Right lobe of liver (tissue), 4 donors: Measurements from ENCODE around the gene USH1G.

Experiments used
- POLR2A ChIP-seq: fragments of 450-650 bp; IDR thresholded peaks from one replicate; pipeline ENCODE4 v1.6.1; 2017; ENCODE audit warnings: antibody characterized with exemption, mild to moderate bottlenecking
- TF ChIP-seq, protein P1 (sequence below), 4 donors: fragments of 200-600 bp in 3 of 4; fragments of 450-650 bp in 1 of 4; IDR thresholded peaks; one replicate each; pipeline versions ENCODE4 v1.5.1 to v1.8.0; 2016 to 2022; ENCODE audit warnings: antibody characterized with exemption in 4 of 4, mild to moderate bottlenecking in 2 of 4
- donor health status: DM: no; HTN: no; CAD: no.
- donor health status: DM: no; HTN: no; CAD: no.
- donor health status: DM: no; HTN: yes; CAD: no.

DNA sequence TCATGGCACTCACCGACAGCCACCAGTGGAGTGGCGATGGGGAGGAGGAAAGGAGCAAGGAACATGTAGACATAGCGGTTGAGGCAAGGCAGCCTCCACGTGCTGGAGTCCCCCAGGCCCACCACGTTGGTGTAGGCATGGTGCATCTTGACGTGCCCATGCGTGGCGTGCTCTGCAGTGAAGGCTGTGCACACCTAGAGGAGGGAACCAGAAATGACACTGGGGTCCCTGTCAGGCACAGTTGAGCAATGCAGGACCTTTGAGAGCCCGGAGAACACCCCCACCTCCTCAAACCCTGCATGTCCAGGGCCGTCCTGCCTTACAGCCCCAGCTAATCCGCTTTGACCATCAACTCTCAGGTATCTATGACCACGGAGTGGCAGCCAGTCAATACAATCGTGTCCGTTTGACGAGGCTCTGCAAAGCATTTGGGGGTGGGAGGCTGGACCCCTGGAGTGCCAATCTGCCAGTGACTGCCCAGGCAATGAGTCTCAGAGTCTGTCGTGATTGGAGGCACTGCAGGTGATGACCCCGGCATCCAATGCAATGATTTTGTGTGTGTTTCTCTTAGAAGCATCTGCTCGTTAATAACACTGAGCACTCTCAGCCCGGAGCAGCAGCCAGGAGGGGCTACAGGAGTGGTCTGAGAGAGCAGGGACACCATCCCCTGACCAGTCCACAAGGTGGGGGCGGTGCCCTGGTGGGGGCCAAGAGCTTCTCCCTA, 40.4 kb downstream of the USH1G start:
- TF ChIP-seq POLR2A = no peak
- TF ChIP-seq, protein P1, sequence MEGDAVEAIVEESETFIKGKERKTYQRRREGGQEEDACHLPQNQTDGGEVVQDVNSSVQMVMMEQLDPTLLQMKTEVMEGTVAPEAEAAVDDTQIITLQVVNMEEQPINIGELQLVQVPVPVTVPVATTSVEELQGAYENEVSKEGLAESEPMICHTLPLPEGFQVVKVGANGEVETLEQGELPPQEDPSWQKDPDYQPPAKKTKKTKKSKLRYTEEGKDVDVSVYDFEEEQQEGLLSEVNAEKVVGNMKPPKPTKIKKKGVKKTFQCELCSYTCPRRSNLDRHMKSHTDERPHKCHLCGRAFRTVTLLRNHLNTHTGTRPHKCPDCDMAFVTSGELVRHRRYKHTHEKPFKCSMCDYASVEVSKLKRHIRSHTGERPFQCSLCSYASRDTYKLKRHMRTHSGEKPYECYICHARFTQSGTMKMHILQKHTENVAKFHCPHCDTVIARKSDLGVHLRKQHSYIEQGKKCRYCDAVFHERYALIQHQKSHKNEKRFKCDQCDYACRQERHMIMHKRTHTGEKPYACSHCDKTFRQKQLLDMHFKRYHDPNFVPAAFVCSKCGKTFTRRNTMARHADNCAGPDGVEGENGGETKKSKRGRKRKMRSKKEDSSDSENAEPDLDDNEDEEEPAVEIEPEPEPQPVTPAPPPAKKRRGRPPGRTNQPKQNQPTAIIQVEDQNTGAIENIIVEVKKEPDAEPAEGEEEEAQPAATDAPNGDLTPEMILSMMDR (IDR thresholded peaks at IDR 0.05) = no peak
